T-helper 1 cell (primary cell): ENCODE measurements around the gene KCND2.
"Not testable (repeated sequence)": the region's sequence is repeated elsewhere in the genome, so short reads cannot be mapped to it uniquely, and the experiment has no call there.

Experiments used
- DNase-seq, 5 donors: peaks; one replicate each; pipeline ENCODE4 v3.0.0-alpha.2; 2012 to 2020

The KCND2 gene

GRCh38 chr7:120588862-120589261, 315.9 kb downstream of the KCND2 start:
- no peak for DNase-seq

- DNase-seq: no peak
Measured at GRCh38 chr7:120600607-120601006, 327.6 kb downstream of the KCND2 start.

GRCh38 chr7:120603366-120603765, 330.4 kb downstream of the KCND2 start:
- no peak for DNase-seq

GRCh38 chr7:120609136-120609753, 336.3 kb downstream of the KCND2 start:
- no peak for DNase-seq

GRCh38 chr7:120611975-120612374, 339.0 kb downstream of the KCND2 start:
- no peak for DNase-seq

GRCh38 chr7:120615703-120616102, 342.7 kb downstream of the KCND2 start:
- no peak for DNase-seq

GRCh38 chr7:120617275-120617674, 344.3 kb downstream of the KCND2 start:
- DNase-seq: no peak

- no peak for DNase-seq
Measured at GRCh38 chr7:120628251-120628650, 355.3 kb downstream of the KCND2 start.

GRCh38 chr7:120639884-120640283, 366.9 kb downstream of the KCND2 start:
- no peak for DNase-seq

- no peak for DNase-seq
Measured at GRCh38 chr7:120645966-120646365, 373.0 kb downstream of the KCND2 start.

GRCh38 chr7:120654241-120654640, 381.3 kb downstream of the KCND2 start:
- DNase-seq: no peak

- no peak for DNase-seq
Measured at GRCh38 chr7:120658516-120658915, 385.5 kb downstream of the KCND2 start.

- no peak for DNase-seq
Measured at GRCh38 chr7:120662291-120662690, 389.3 kb downstream of the KCND2 start.

GRCh38 chr7:120665068-120665467, 392.1 kb downstream of the KCND2 start:
- DNase-seq: no peak

- DNase-seq: no peak
Measured at GRCh38 chr7:120675076-120675475, 402.1 kb downstream of the KCND2 start.

- DNase-seq: no peak
Measured at GRCh38 chr7:120677535-120677934, 404.6 kb downstream of the KCND2 start.

- no peak for DNase-seq
Measured at GRCh38 chr7:120680985-120681384, 408.0 kb downstream of the KCND2 start.

GRCh38 chr7:120684463-120684862, 411.5 kb downstream of the KCND2 start:
- no peak for DNase-seq

GRCh38 chr7:120691915-120692314, 418.9 kb downstream of the KCND2 start:
- DNase-seq: no peak

- DNase-seq: no peak
Measured at GRCh38 chr7:120695848-120696247, 422.9 kb downstream of the KCND2 start.

- no peak for DNase-seq
Measured at GRCh38 chr7:120700796-120701195, 427.8 kb downstream of the KCND2 start.

GRCh38 chr7:120702408-120702807, 429.4 kb downstream of the KCND2 start:
- not testable (repeated sequence) for DNase-seq

- DNase-seq: no peak
Measured at GRCh38 chr7:120703585-120704240, 430.7 kb downstream of the KCND2 start.

GRCh38 chr7:120709252-120709971, 436.4 kb downstream of the KCND2 start:
- no peak for DNase-seq
